Measurements from ENCODE around the gene SERAC1. TPM values are rescaled to one million over a fixed set of nuclear protein-coding genes. Genes with fewer than 3 reads are reported as not detected.

The SERAC1 gene
- total and polyA plus RNA-seq, 4 experiments from 2014 or later = 1.7 to 5.5 (median 4.0) TPM

GRCh38 chr6:158087224-158087867, 80.7 kb downstream of the SERAC1 start:
- Mint-ChIP-seq H3K27me3 (no peaks in the 10 kb centered on the region), H3K4me3 (no peak overlapping the region), H3K36me3 (peaks cover 67 to 79% of the 10 kb centered on the region in 2 donors), H3K27ac (no peak overlapping the region), H3K9me3 (no peaks in the 10 kb centered on the region), H3K4me1 (no peaks in the 10 kb centered on the region)
- CTCF ChIA-PET (ENCODE audit: partially characterized antibody) = no interaction called here
- Histone ChIP-seq H3K36me3 (ENCODE audit: insufficient read depth, low read length) (peaks cover 51% of the 10 kb centered on the region), H3K9me3 (ENCODE audit: control insufficient read depth in 1 of 2, low read length in 2 of 2) (no peaks in the 10 kb centered on the region), H3K27me3 (ENCODE audit: insufficient read depth, low read length) (no peaks in the 10 kb centered on the region), H3K27ac (ENCODE audit: low read depth, low read length) (no peak overlapping the region), H3K4me3 (ENCODE audit: low read length in 2 of 2) (no peak overlapping the region), H3K4me1 (ENCODE audit: insufficient read depth, low read length) (no peaks in the 10 kb centered on the region)
- intact Hi-C loops (cut with micrococcal nuclease) = no loop called here
- DNase-seq = no peak
- POLR2A ChIA-PET (ENCODE audit: partially characterized antibody) = no interaction called here

DNA sequence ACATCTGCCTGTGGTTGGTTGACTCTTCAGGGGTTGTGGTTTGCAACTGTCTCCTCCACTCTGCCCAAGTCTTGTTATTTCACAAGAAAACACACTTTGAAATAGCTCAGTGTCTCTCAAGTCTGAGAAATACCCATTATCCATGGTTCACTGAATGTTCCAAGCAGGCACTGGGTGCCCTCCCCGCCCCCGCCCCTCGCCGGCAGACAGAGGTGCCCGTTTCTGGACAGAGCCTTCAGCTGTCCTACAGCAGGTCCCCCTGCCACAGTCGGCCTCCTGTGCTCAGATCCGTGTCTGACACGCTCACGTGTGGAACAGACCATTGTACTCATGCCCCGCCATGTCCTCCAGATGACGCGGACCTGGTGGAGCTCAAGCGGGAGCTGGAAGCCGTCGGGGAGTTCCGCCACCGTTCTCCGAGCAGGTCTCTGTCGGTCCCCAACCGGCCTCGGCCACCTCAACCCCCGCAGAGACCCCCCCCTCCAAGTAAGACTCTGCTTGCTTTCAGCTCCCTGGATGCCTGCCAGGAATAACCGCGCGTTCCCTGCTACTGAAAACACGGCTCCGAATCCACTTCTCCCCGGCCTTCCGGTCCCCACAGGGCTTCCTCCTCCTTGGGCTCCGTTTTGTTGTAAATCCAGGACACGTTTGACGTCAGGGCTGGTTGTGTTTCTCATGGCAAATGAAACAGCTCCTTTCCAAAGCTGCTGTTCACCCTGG, 81.4 kb downstream of the SERAC1 start:
- CTCF ChIA-PET (ENCODE audit: partially characterized antibody) = no interaction called here
- Histone ChIP-seq H3K36me3 (ENCODE audit: insufficient read depth, low read length) (peaks cover 46% of the 10 kb centered on the region), H3K4me1 (ENCODE audit: insufficient read depth, low read length) (no peaks in the 10 kb centered on the region), H3K4me3 (ENCODE audit: low read length in 2 of 2) (no peak overlapping the region), H3K27me3 (ENCODE audit: insufficient read depth, low read length) (no peaks in the 10 kb centered on the region), H3K27ac (ENCODE audit: low read depth, low read length) (no peak overlapping the region), H3K9me3 (ENCODE audit: control insufficient read depth in 1 of 2, low read length in 2 of 2) (no peaks in the 10 kb centered on the region)
- no peaks in the 10 kb centered on the region for H3K27me3 Mint-ChIP-seq
- H3K4me1 Mint-ChIP-seq = no peaks in the 10 kb centered on the region
- H3K4me3 Mint-ChIP-seq = no peak overlapping the region
- H3K27ac Mint-ChIP-seq = peak overlapping the region in 1 of 7 donors; percentile 42
- peaks cover 64 to 76% of the 10 kb centered on the region in 2 donors for H3K36me3 Mint-ChIP-seq
- H3K9me3 Mint-ChIP-seq = no peaks in the 10 kb centered on the region
- intact Hi-C loops (cut with micrococcal nuclease) = no loop called here
- DNase-seq = no peak
- POLR2A ChIA-PET (ENCODE audit: partially characterized antibody) = no interaction called here

GRCh38 chr6:158086054-158086503, 82.0 kb downstream of the SERAC1 start:
- Histone ChIP-seq H3K4me3 (ENCODE audit: low read length in 2 of 2) (no peak overlapping the region), H3K9me3 (ENCODE audit: control insufficient read depth in 1 of 2, low read length in 2 of 2) (no peaks in the 10 kb centered on the region), H3K4me1 (ENCODE audit: insufficient read depth, low read length) (no peaks in the 10 kb centered on the region), H3K27ac (ENCODE audit: low read depth, low read length) (no peak overlapping the region), H3K36me3 (ENCODE audit: insufficient read depth, low read length) (peaks cover 48% of the 10 kb centered on the region), H3K27me3 (ENCODE audit: insufficient read depth, low read length) (no peaks in the 10 kb centered on the region)
- intact Hi-C loops (cut with micrococcal nuclease) = no loop called here
- Mint-ChIP-seq H3K27me3 (no peaks in the 10 kb centered on the region), H3K9me3 (no peaks in the 10 kb centered on the region), H3K4me1 (no peaks in the 10 kb centered on the region), H3K27ac (no peak overlapping the region), H3K36me3 (peaks cover 68 to 80% of the 10 kb centered on the region in 2 donors), H3K4me3 (no peak overlapping the region)
- no peak for DNase-seq
- POLR2A ChIA-PET (ENCODE audit: partially characterized antibody) = no interaction called here
- CTCF ChIA-PET (ENCODE audit: partially characterized antibody) = interaction anchor here (0.9 kb wide), 1 partner anchor 13 kb away, joined by 4 read pairs; no protein-coding TSS in a partner anchor

DNA sequence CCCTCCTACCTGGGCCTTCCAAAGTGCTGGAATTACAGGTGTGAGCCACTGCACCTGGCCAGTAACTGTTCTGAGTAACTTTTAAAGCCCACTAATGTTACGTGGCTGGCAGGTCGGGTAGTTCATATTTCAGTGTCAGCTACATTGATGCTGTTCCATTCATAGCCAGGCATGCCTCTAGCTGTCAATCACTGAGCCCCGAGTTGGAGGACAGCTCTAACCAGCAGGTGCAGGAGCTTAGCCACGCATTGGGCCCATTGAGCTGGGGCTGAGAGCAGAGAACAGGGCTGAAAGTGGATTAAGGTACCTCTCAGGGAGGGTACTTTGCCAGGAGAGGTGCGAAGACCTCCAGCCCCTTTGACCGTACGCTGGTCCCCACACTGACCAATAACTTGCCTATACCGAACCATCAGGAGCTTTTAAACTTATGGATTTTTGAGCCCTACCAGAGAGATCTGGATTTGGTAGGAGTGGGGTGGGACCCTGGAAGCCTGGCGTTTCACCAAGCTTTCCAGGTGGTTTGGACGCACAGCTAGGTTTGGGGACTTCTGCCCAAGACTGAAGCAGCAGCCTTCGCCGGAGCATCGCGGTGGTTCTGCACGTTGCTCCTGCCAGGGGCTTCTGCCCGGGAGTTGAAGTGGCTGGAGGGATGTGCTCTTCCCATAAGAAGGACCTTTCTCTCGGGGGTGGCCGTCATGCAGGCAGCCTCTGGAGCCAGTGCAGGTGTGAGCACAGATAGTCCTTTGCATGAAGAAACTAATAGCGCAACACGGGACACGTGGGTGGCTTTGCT, 82.6 kb downstream of the SERAC1 start:
- H3K4me1 ChIP-seq (ENCODE audit: insufficient read depth, low read length) = no peaks in the 10 kb centered on the region
- Mint-ChIP-seq H3K27me3 (no peaks in the 10 kb centered on the region), H3K9me3 (no peaks in the 10 kb centered on the region), H3K36me3 (peaks cover 74 to 84% of the 10 kb centered on the region in 2 donors), H3K4me3 (no peak overlapping the region), H3K27ac (no peak overlapping the region), H3K4me1 (no peaks in the 10 kb centered on the region)
- no peaks in the 10 kb centered on the region for H3K9me3 ChIP-seq (ENCODE audit: control insufficient read depth in 1 of 2, low read length in 2 of 2)
- H3K4me3 ChIP-seq (ENCODE audit: low read length in 2 of 2) = no peak overlapping the region
- H3K27me3 ChIP-seq (ENCODE audit: insufficient read depth, low read length) = no peaks in the 10 kb centered on the region
- no peak for DNase-seq
- ChIA-PET POLR2A (ENCODE audit: partially characterized antibody) (interaction anchor here (0.7 kb wide), 1 partner anchor 50 kb away, joined by 3 read pairs; no protein-coding TSS in a partner anchor), CTCF (ENCODE audit: partially characterized antibody) (interaction anchor here (0.9 kb wide), 1 partner anchor 13 kb away, joined by 4 read pairs; no protein-coding TSS in a partner anchor)
- peaks cover 51% of the 10 kb centered on the region for H3K36me3 ChIP-seq (ENCODE audit: insufficient read depth, low read length)
- intact Hi-C loops (cut with micrococcal nuclease) = no loop called here
- no peak overlapping the region for H3K27ac ChIP-seq (ENCODE audit: low read depth, low read length)

- Histone ChIP-seq H3K36me3 (ENCODE audit: insufficient read depth, low read length) (peaks cover 42% of the 10 kb centered on the region), H3K4me1 (ENCODE audit: insufficient read depth, low read length) (no peaks in the 10 kb centered on the region), H3K27ac (ENCODE audit: low read depth, low read length) (no peak overlapping the region), H3K4me3 (ENCODE audit: low read length in 2 of 2) (no peak overlapping the region), H3K27me3 (ENCODE audit: insufficient read depth, low read length) (no peaks in the 10 kb centered on the region), H3K9me3 (ENCODE audit: control insufficient read depth in 1 of 2, low read length in 2 of 2) (no peaks in the 10 kb centered on the region)
- H3K27ac Mint-ChIP-seq = peak overlapping the region in 1 of 7 donors; percentile 15
- ChIA-PET POLR2A (ENCODE audit: partially characterized antibody) (no interaction called here), CTCF (ENCODE audit: partially characterized antibody) (interaction anchor here (4.3 kb wide), 1 partner anchor 12 kb away, joined by 23 read pairs; no protein-coding TSS in a partner anchor)
- H3K4me3 Mint-ChIP-seq = no peak overlapping the region
- no peaks in the 10 kb centered on the region for H3K27me3 Mint-ChIP-seq
- no peaks in the 10 kb centered on the region for H3K9me3 Mint-ChIP-seq
- intact Hi-C loops (cut with micrococcal nuclease) = no loop called here
- no peak for DNase-seq
- H3K36me3 Mint-ChIP-seq = peaks cover 66 to 81% of the 10 kb centered on the region in 2 donors
- H3K4me1 Mint-ChIP-seq = no peaks in the 10 kb centered on the region
Observed at GRCh38 chr6:158083455-158084325, 84.4 kb downstream of the SERAC1 start.

DNA sequence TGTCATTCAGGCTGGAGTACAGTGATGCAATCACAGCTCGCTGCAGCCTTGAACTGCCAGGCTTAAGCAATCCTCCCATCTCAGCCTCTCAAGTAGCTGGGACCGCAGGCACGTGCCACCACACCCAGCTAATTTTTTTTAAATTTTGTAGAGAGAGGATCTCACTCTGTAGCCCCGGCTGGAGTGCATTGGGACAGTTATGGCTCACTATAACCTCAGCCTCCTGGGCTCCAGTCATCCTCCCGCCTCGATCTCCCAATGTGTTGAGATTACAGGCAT, 86.5 kb downstream of the SERAC1 start:
- H3K27ac ChIP-seq (ENCODE audit: low read depth, low read length) = no peak overlapping the region
- H3K36me3 ChIP-seq (ENCODE audit: insufficient read depth, low read length) = peaks cover 50% of the 10 kb centered on the region
- Mint-ChIP-seq H3K36me3 (peaks cover 71 to 81% of the 10 kb centered on the region in 2 donors), H3K4me3 (no peak overlapping the region), H3K27me3 (no peaks in the 10 kb centered on the region), H3K9me3 (no peaks in the 10 kb centered on the region), H3K27ac (no peak overlapping the region), H3K4me1 (no peaks in the 10 kb centered on the region)
- POLR2A ChIA-PET (ENCODE audit: partially characterized antibody) = no interaction called here
- no peak for DNase-seq
- no peaks in the 10 kb centered on the region for H3K27me3 ChIP-seq (ENCODE audit: insufficient read depth, low read length)
- intact Hi-C loops (cut with micrococcal nuclease) = no loop called here
- H3K9me3 ChIP-seq (ENCODE audit: control insufficient read depth in 1 of 2, low read length in 2 of 2) = no peaks in the 10 kb centered on the region
- no peaks in the 10 kb centered on the region for H3K4me1 ChIP-seq (ENCODE audit: insufficient read depth, low read length)
- CTCF ChIA-PET (ENCODE audit: partially characterized antibody) = interaction anchor here (1.0 to 4.3 kb wide), 2 partner anchors 10 to 13 kb away, joined by 3 to 23 read pairs; no protein-coding TSS in a partner anchor
- H3K4me3 ChIP-seq (ENCODE audit: low read length in 2 of 2) = no peak overlapping the region
